OCI-LY1 (cell line): Measurements from ENCODE around the gene PSME2.

Experiments used
- H2AFZ ChIP-seq: fragments of 200-600 bp; sonication (generic), shearing (Covaris generic); 2 replicates; pipeline ENCODE4 v1.6.0; 2014; ENCODE audit warnings: antibody characterized with exemption, mild to moderate bottlenecking, low read length
- H3F3A ChIP-seq: fragments of 200-600 bp; sonication (generic), shearing (Covaris generic); 2 replicates; pipeline ENCODE4 v1.6.0; 2014; ENCODE audit warnings: mild to moderate bottlenecking, antibody characterized with exemption, low read length, moderate library complexity; ENCODE audit not compliant: insufficient read depth
- H3K27ac ChIP-seq: fragments of 200-600 bp; sonication (generic); 2 replicates; pipeline ENCODE4 v1.5.1; 2014; ENCODE audit warnings: low read length, mixed run types, mild to moderate bottlenecking, low read depth; ENCODE audit not compliant: poor library complexity, severe bottlenecking
- H3K27me3 ChIP-seq: fragments of 200-600 bp; sonication (generic); 2 replicates; pipeline ENCODE4 v1.6.0; 2014; ENCODE audit warnings: antibody characterized with exemption, mild to moderate bottlenecking, low read length, moderate library complexity; ENCODE audit not compliant: insufficient read depth
- H3K36me3 ChIP-seq: fragments of 200-600 bp; sonication (generic); 2 replicates; pipeline ENCODE4 v1.6.1; 2014; ENCODE audit warnings: mild to moderate bottlenecking, antibody characterized with exemption, low read length, moderate library complexity, mixed read lengths; ENCODE audit not compliant: insufficient read depth
- H3K4me1 ChIP-seq: fragments of 200-600 bp; sonication (generic); 2 replicates; pipeline ENCODE4 v1.5.1; 2014; ENCODE audit warnings: mild to moderate bottlenecking, low read length, moderate library complexity; ENCODE audit not compliant: insufficient read depth, severe bottlenecking
- H3K4me2 ChIP-seq: fragments of 200-600 bp; sonication (generic), shearing (Covaris generic); 2 replicates; pipeline ENCODE4 v1.6.1; 2014; ENCODE audit warnings: low read length
- H3K4me3 ChIP-seq: fragments of 200-600 bp; sonication (generic); 2 replicates; pipeline ENCODE4 v1.5.1; 2014; ENCODE audit warnings: low read length, low read depth, mild to moderate bottlenecking, mixed read lengths; ENCODE audit not compliant: poor library complexity, severe bottlenecking
- H3K79me2 ChIP-seq: fragments of 200-600 bp; shearing (Covaris generic); 2 replicates; pipeline ENCODE4 v1.6.1; 2016; ENCODE audit warnings: mixed run types, low read length, mixed read lengths; ENCODE audit not compliant: insufficient read depth
- H3K9ac ChIP-seq: fragments of 200-600 bp; sonication (generic), shearing (Covaris generic); 2 replicates; pipeline ENCODE4 v1.6.1; 2014; ENCODE audit warnings: mild to moderate bottlenecking, low read length, mixed read lengths
- H3K9me2 ChIP-seq: fragments of 200-600 bp; sonication (generic), shearing (Covaris generic); 2 replicates; pipeline ENCODE4 v1.6.1; 2014; ENCODE audit warnings: low read depth, mild to moderate bottlenecking, low read length, mixed read lengths
- H3K9me3 ChIP-seq: fragments of 200-600 bp; shearing (Covaris generic); 2 replicates; pipeline ENCODE4 v1.6.1; 2014; ENCODE audit warnings: low read length, mixed read lengths
- H4K20me1 ChIP-seq: fragments of 200-600 bp; sonication (generic), shearing (Covaris generic); 2 replicates; pipeline ENCODE4 v1.6.0; 2016; ENCODE audit warnings: mild to moderate bottlenecking, low read length; ENCODE audit not compliant: insufficient read depth
- EZH2 ChIP-seq: fragments of 200-600 bp; sonication (generic), shearing (Covaris generic); IDR thresholded peaks from 2 replicates; pipeline ENCODE4 v1.8.0; 2017; ENCODE audit warnings: borderline replicate concordance, mixed run types, mild to moderate bottlenecking, antibody characterized with exemption, low read length, moderate library complexity, mixed read lengths
- TF ChIP-seq, protein P1 (sequence below): fragments of 200-600 bp; sonication (generic), shearing (Covaris generic); IDR thresholded peaks from 2 replicates; pipeline ENCODE4 v1.5.1; 2017; ENCODE audit warnings: mild to moderate bottlenecking, antibody characterized with exemption, low read length, moderate library complexity, mixed read lengths

PSME2 gene

DNA sequence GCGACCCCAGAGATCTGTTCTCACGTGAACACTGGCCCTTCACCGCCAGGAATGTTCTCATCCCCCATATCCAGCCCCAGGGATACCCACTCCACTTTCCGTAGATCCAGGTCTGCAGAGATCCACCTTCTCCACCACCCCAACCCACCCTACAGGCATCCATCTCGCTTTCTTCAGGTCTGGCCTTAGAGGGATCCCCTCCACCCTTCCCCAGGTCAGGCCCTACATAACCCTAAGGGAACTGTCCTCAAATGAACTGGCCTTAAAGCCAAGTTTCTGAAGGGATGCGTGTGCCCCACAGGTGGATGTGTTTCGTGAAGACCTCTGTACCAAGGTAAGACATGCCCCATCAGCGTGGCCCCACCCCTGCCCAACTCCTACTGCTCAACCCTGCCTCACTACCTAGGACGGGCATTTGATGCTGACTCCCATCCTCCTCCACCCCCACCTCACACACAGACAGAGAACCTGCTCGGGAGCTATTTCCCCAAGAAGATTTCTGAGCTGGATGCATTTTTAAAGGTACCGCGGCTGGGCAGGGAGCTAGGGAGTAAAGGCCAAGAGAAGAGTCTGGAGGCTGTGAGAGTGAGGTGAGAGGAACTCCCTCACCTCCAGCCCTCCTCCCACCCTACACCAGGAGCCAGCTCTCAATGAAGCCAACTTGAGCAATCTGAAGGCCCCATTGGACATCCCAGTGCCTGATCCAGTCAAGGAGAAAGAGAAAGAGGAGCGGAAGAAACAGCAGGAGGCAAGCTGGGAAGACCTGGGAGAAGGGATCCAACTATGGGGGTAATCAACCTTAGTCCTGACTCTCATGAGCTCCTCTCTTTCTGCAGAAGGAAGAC lies 9.5 kb downstream of the PSME2 start:
- Histone ChIP-seq H3K36me3 (peaks cover 28% of the 10 kb centered on the region), H3K9ac (peak overlapping the region; percentile 94), H3K4me3 (peak overlapping the region; percentile 98), H3K79me2 (peaks cover 14% of the 10 kb centered on the region), H3K27me3 (no peaks in the 10 kb centered on the region), H3F3A (no peaks in the 10 kb centered on the region), H4K20me1 (no peaks in the 10 kb centered on the region), H3K27ac (peak overlapping the region; percentile 48), H3K4me1 (peaks cover 42% of the 10 kb centered on the region), H3K4me2 (peak overlapping the region; percentile 78), H3K9me2 (no peaks in the 10 kb centered on the region), H2AFZ (no peak overlapping the region), H3K9me3 (no peaks in the 10 kb centered on the region)
- no peak for TF ChIP-seq EZH2
- TF ChIP-seq, protein P1, sequence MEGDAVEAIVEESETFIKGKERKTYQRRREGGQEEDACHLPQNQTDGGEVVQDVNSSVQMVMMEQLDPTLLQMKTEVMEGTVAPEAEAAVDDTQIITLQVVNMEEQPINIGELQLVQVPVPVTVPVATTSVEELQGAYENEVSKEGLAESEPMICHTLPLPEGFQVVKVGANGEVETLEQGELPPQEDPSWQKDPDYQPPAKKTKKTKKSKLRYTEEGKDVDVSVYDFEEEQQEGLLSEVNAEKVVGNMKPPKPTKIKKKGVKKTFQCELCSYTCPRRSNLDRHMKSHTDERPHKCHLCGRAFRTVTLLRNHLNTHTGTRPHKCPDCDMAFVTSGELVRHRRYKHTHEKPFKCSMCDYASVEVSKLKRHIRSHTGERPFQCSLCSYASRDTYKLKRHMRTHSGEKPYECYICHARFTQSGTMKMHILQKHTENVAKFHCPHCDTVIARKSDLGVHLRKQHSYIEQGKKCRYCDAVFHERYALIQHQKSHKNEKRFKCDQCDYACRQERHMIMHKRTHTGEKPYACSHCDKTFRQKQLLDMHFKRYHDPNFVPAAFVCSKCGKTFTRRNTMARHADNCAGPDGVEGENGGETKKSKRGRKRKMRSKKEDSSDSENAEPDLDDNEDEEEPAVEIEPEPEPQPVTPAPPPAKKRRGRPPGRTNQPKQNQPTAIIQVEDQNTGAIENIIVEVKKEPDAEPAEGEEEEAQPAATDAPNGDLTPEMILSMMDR: no peak

DNA sequence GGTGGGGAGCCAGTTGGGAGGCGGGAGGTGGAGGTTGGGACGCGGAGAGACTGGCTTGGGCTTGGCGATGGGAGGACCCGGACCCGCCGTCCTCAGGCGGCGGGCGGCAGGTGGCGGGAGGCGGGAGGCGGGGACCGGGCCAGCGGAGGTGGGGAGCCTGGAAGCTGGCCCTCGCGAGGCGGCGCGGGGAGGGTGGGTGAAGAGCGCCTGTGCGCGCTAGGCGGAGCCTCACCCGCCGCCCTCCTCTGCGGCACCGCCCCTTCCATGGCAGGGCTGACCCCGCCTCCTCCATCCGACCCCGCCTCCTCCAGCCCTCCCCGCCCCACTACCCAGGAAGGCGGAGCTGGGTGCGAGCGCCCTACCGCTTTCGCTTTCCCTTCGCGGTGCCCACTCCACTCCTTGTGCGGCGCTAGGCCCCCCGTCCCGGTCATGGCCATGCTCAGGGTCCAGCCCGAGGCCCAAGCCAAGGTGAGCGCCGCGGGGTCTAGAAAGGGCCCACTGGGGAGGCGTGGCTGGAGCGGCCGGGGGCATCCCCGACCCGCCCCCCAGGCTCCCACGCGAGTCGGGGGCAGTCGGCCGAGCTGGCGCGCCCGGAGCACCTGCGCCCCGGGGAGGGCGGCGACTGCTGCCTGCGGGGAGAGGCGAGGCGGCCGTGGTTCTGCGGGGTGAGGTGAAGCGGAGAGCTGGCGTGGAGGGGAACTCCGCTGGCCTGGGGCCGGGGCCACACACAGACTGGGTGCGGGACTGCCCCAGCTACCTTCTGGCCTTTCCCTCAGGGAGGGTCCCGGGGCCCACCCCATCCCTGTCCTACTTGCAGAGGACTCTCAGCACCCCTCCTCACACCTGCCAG lies 10.4 kb downstream of the PSME2 start, which contains the start of gene PSME1:
Gene PSME1 (plus strand): TSS at position 361 of the 850 bp plus-strand sequence. CDS start 69 bp downstream, at position 430.
- H4K20me1 ChIP-seq: no peaks in the 10 kb centered on the region
- H3K4me1 ChIP-seq: peaks cover 41% of the 10 kb centered on the region
- H3K79me2 ChIP-seq: peaks cover 14% of the 10 kb centered on the region
- H3K9me3 ChIP-seq: no peaks in the 10 kb centered on the region
- TF ChIP-seq, protein P1: no peak
- no peak for TF ChIP-seq EZH2
- H3K9me2 ChIP-seq: no peaks in the 10 kb centered on the region
- peak within 1 kb of the TSS; percentile 98 for H3K4me3 ChIP-seq
- no peaks in the 10 kb centered on the region for H3K27me3 ChIP-seq
- H2AFZ ChIP-seq: no peak within 1 kb of the TSS; the same call in 1 of the 2 replicates
- H3K4me2 ChIP-seq: peak within 1 kb of the TSS; percentile 78
- peaks cover 28% of the 10 kb centered on the region for H3K36me3 ChIP-seq
- H3F3A ChIP-seq: no peaks in the 10 kb centered on the region
- H3K27ac ChIP-seq: peak within 1 kb of the TSS; percentile 48
- peak within 1 kb of the TSS; percentile 94 for H3K9ac ChIP-seq

DNA sequence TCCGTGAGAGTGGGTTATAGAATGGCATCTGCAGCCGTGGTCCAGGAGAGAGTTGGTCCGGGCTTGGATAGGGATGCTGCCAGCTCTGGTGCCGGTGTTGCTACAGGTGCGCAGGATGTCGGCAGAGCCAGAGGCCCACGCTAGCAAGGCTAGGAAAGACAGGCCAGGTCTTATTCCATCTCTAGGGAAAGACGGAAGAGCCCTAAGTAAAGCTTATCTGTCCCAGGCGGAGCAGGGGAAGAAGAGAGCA lies 10.9 kb downstream of the PSME2 start:
- no peaks in the 10 kb centered on the region for H3K27me3 ChIP-seq
- TF ChIP-seq EZH2: no peak
- TF ChIP-seq, protein P1: no peak
- H3K9ac ChIP-seq: peak overlapping the region; percentile 94
- H3K4me3 ChIP-seq: peak overlapping the region; percentile 98
- no peak overlapping the region for H3K27ac ChIP-seq
- no peaks in the 10 kb centered on the region for H4K20me1 ChIP-seq
- H3F3A ChIP-seq: no peaks in the 10 kb centered on the region
- H3K9me2 ChIP-seq: no peaks in the 10 kb centered on the region
- H3K4me2 ChIP-seq: peak overlapping the region; percentile 78
- no peaks in the 10 kb centered on the region for H3K9me3 ChIP-seq
- H3K36me3 ChIP-seq: peaks cover 28% of the 10 kb centered on the region
- H3K4me1 ChIP-seq: peaks cover 41% of the 10 kb centered on the region
- H3K79me2 ChIP-seq: peaks cover 9% of the 10 kb centered on the region
- H2AFZ ChIP-seq: no peak overlapping the region; the same call in 1 of the 2 replicates
